Measurements from ENCODE around the gene DGCR6.
"Not testable (repeated sequence)": the region's sequence is repeated elsewhere in the genome, so short reads cannot be mapped to it uniquely, and the experiment has no call there.

DNA sequence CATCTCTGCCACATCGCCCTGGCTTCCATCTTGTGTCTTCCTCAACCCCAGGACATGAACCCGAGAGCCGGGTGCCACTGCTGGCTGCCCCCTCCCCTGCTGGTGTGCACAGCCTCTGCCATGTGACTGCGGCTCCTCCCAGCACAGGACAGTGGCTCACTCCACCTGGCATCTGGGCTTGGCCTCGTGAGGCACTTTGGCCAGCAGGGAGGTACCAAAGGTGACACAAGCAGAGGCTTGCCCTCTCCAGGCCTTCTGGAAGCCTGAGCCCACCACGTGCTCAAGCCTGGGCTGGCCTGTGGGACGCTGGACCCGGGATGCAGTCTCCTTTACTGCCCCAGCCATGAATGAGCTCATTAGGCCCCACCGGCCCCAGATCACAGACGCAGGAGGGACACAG, 8.4 kb downstream of the DGCR6 start:
- TF ChIP-seq, protein P1, sequence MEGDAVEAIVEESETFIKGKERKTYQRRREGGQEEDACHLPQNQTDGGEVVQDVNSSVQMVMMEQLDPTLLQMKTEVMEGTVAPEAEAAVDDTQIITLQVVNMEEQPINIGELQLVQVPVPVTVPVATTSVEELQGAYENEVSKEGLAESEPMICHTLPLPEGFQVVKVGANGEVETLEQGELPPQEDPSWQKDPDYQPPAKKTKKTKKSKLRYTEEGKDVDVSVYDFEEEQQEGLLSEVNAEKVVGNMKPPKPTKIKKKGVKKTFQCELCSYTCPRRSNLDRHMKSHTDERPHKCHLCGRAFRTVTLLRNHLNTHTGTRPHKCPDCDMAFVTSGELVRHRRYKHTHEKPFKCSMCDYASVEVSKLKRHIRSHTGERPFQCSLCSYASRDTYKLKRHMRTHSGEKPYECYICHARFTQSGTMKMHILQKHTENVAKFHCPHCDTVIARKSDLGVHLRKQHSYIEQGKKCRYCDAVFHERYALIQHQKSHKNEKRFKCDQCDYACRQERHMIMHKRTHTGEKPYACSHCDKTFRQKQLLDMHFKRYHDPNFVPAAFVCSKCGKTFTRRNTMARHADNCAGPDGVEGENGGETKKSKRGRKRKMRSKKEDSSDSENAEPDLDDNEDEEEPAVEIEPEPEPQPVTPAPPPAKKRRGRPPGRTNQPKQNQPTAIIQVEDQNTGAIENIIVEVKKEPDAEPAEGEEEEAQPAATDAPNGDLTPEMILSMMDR (IDR thresholded peaks at IDR 0.05) = not testable (repeated sequence)
- not testable (repeated sequence) for TF ChIP-seq TP53 (CRISPR knock-in tag; IDR thresholded peaks at IDR 0.05); USF1 (CRISPR knock-in tag; IDR thresholded peaks at IDR 0.05); NFYB (CRISPR knock-in tag; conservative IDR thresholded peaks at IDR 0.05; ENCODE audit: low read depth); ATF3 (CRISPR knock-in tag; conservative IDR thresholded peaks at IDR 0.05); MXD4 (CRISPR knock-in tag; IDR thresholded peaks at IDR 0.05; ENCODE audit: borderline replicate concordance); MAX (CRISPR knock-in tag; IDR thresholded peaks at IDR 0.05); ESRRA (CRISPR knock-in tag; IDR thresholded peaks at IDR 0.05; ENCODE audit: borderline replicate concordance)
- TF ChIP-seq, protein P2, sequence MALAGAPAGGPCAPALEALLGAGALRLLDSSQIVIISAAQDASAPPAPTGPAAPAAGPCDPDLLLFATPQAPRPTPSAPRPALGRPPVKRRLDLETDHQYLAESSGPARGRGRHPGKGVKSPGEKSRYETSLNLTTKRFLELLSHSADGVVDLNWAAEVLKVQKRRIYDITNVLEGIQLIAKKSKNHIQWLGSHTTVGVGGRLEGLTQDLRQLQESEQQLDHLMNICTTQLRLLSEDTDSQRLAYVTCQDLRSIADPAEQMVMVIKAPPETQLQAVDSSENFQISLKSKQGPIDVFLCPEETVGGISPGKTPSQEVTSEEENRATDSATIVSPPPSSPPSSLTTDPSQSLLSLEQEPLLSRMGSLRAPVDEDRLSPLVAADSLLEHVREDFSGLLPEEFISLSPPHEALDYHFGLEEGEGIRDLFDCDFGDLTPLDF (CRISPR knock-in tag; IDR thresholded peaks at IDR 0.05) = not testable (repeated sequence)

All from WTC11 (cell line).